Stomach smooth muscle (tissue), 2 donors: ENCODE results near the gene TTC39B.

ENCODE experiments used
- H3K27ac ChIP-seq: one replicate; pipeline ENCODE4 v1.7.0; 2013; ENCODE audit warnings: mild to moderate bottlenecking, low read length, inconsistent platforms
- H3K27me3 ChIP-seq, 2 donors: one replicate each; pipeline ENCODE4 v1.7.0; 2013; ENCODE audit warnings: low read length in 2 of 2; ENCODE audit not compliant: insufficient read depth in 2 of 2, control insufficient read depth in 1 of 2
- H3K36me3 ChIP-seq, 2 donors: one replicate each; pipeline ENCODE4 v1.7.0; 2013; ENCODE audit warnings: low read length in 2 of 2; ENCODE audit not compliant: control insufficient read depth in 2 of 2, insufficient read depth in 2 of 2
- H3K4me1 ChIP-seq: one replicate; pipeline ENCODE4 v1.7.0; 2013; ENCODE audit warnings: low read length; ENCODE audit not compliant: control insufficient read depth, insufficient read depth
- H3K4me3 ChIP-seq, 2 donors: one replicate each; pipeline ENCODE4 v1.7.0; 2013; ENCODE audit warnings: low read length in 2 of 2
- H3K9ac ChIP-seq, 2 donors: one replicate each; pipeline ENCODE4 v1.7.0; 2013; ENCODE audit warnings: low read length in 2 of 2, mild to moderate bottlenecking in 1 of 2
- H3K9me3 ChIP-seq, 2 donors: one replicate each; pipeline ENCODE4 v1.7.0; 2013; ENCODE audit warnings: low read length in 2 of 2; ENCODE audit not compliant: control insufficient read depth in 2 of 2
- donor health status: healthy.
- donor health status: Pancreatic carcinoma.

Gene TTC39B

DNA sequence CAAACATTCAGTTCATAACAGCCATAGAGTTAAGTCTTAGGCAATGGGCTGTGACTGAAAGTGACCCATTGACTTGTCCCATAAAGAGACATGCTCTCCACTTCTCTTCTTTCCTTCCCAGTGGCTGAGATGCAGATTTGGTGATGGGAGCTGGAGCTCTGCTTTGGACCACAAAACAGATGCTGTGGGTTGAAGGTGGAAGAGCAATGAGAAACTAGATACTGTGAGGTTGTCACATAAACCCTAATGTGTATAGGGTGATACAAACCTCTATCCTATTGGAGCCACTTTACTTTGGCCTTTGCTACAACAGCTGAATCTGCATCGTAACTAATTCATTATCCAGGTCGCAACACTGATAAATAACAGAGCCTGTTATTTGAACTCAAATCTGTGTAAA lies 192.0 kb downstream of the TTC39B start:
- H3K9me3 ChIP-seq, result no peaks in the 10 kb centered on the region
- H3K4me3 ChIP-seq, result no peak overlapping the region
- no peak overlapping the region for H3K9ac ChIP-seq
- H3K36me3 ChIP-seq, result no peaks in the 10 kb centered on the region
- peaks cover 0 to 3% of the 10 kb centered on the region in 2 donors for H3K27me3 ChIP-seq
- H3K4me1 ChIP-seq, result no peaks in the 10 kb centered on the region
- H3K27ac ChIP-seq, result no peak overlapping the region
